CD4-positive, CD25-positive, alpha-beta regulatory T cell (primary cell): ENCODE data around the gene GAS2L1. TPM values are rescaled to one million over a fixed set of nuclear protein-coding genes. Genes with fewer than 3 reads are reported as not detected.

Experiments
- ATAC-seq, 2 donors: fragments of 150-1000 bp; cut with Tn5 transposase; one replicate each; pipeline ENCODE4 v1.10.0; 2021; ENCODE audit warnings: low read depth in 2 of 2, moderate number of reproducible peaks in 2 of 2, moderate library complexity in 1 of 2
- DNase-seq, 3 donors: peaks; one replicate each; pipeline versions ENCODE4 v3.0.0 to v3.0.0-alpha.2; 2012 to 2022; ENCODE audit warnings: mixed read lengths in 1 of 3
- H3K27ac ChIP-seq: one replicate; pipeline ENCODE4 v1.7.0; 2013; ENCODE audit warnings: mild to moderate bottlenecking, low read length; ENCODE audit not compliant: insufficient read depth, poor library complexity, severe bottlenecking
- H3K27me3 ChIP-seq: one replicate; pipeline ENCODE4 v1.7.0; 2013; ENCODE audit warnings: low read length; ENCODE audit not compliant: control insufficient read depth, insufficient read depth
- H3K36me3 ChIP-seq: one replicate; pipeline ENCODE4 v1.7.0; 2013; ENCODE audit warnings: mild to moderate bottlenecking, low read length, moderate library complexity; ENCODE audit not compliant: control insufficient read depth, insufficient read depth
- H3K4me1 ChIP-seq: 2 replicates; pipeline ENCODE4 v1.7.0; 2013; ENCODE audit warnings: mild to moderate bottlenecking, low read length; ENCODE audit not compliant: insufficient read depth, control insufficient read depth, poor library complexity, severe bottlenecking
- H3K4me3 ChIP-seq: one replicate; pipeline ENCODE4 v1.7.0; 2013; ENCODE audit warnings: low read depth, mild to moderate bottlenecking, low read length, moderate library complexity
- H3K9me3 ChIP-seq, 2 experiments: 1 replicate in 1 of 2; 2 replicates in 1 of 2; pipeline ENCODE4 v1.7.0; 2013; ENCODE audit warnings: low read length in 2 of 2, mild to moderate bottlenecking in 1 of 2, moderate library complexity in 1 of 2; ENCODE audit not compliant: control insufficient read depth in 2 of 2
- H3K27ac Mint-ChIP-seq, 3 donors: one replicate each; pipeline ENCODE4 v1.8.0; 2020 to 2022; ENCODE audit warnings: mild to moderate bottlenecking in 3 of 3, mixed read lengths in 3 of 3, moderate library complexity in 2 of 3
- H3K27me3 Mint-ChIP-seq: one replicate; pipeline ENCODE4 v1.8.0; 2022; ENCODE audit warnings: mild to moderate bottlenecking, mixed read lengths
- H3K36me3 Mint-ChIP-seq: one replicate; pipeline ENCODE4 v1.8.0; 2020; ENCODE audit warnings: mixed read lengths
- H3K4me1 Mint-ChIP-seq, 4 donors: one replicate each; pipeline ENCODE4 v1.8.0; 2020 to 2022; ENCODE audit warnings: mixed read lengths in 4 of 4, mild to moderate bottlenecking in 1 of 4
- H3K4me3 Mint-ChIP-seq, 4 donors: one replicate each; pipeline ENCODE4 v1.8.0; 2020 to 2022; ENCODE audit warnings: mild to moderate bottlenecking in 4 of 4, mixed read lengths in 4 of 4, moderate library complexity in 3 of 4
- H3K9me3 Mint-ChIP-seq, 7 donors: one replicate each; pipeline ENCODE4 v1.8.0; 2020 to 2022; ENCODE audit warnings: mixed read lengths in 7 of 7, mild to moderate bottlenecking in 3 of 7, moderate library complexity in 2 of 7
- polyA plus RNA-seq, 4 donors: library from polyadenylated mRNA; unstranded; fragments of 300-500 nt; fragmentation: Illumina TruSeq; gene quantifications; one replicate each; pipeline ENCODE4 v1.2.3, GENCODE V29; 2021
- total RNA-seq: library from RNA; stranded (reverse); gene quantifications from one replicate; pipeline ENCODE4 v1.2.3, GENCODE V29; 2022

The GAS2L1 gene
- total and polyA plus RNA-seq, 5 donors from 2014 or later, result 0.22 to 1.8 TPM; not detected in 3

DNA sequence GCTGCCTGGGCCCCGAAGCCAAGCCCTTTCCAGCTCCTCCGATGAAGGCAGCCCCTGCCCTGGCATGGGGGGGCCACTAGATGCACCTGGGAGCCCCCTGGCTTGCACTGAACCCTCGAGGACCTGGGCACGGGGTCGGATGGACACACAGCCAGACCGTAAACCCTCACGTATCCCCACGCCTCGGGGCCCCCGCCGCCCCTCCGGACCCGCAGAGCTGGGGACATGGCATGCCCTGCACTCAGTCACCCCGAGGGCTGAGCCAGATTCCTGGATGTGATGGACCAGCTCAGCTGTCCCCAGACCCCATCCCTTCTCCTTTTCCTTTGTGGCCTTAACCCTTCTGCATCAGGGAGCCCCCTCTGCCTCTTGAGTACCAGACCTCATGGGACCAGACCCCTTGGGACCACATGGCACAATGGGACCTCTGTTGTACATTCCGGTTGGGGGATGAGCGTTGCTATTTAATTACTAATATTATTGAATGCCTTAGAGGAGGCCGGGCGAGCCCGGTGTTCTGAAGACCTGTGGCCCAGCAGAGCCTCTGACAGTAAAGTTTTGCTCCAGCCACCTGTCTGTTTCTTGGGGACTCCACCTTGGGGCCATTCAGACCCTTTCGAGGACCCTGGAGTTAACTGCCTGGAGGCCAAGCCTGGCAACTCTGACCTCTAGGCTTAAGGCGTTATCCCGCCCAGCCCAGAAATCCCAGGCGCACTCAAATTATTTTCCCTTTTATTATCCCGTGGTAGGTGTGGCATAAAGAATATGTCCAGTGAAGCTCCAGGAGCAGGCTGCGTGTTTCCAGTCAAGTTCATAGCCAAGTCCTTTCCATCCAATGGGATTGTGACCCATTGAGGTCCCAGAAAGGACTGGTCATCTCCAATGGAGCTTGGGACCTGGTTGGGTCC lies 6.0 kb downstream of the GAS2L1 start:
- Histone ChIP-seq H3K4me3 (no peak overlapping the region), H3K4me1 (peaks cover 21% of the 10 kb centered on the region), H3K36me3 (no peaks in the 10 kb centered on the region), H3K27me3 (peaks cover 7% of the 10 kb centered on the region), H3K9me3 (no peaks in the 10 kb centered on the region), H3K27ac (no peak overlapping the region)
- Mint-ChIP-seq H3K4me1 (peaks cover 0 to 19% (median 12%) of the 10 kb centered on the region in 4 donors), H3K27me3 (peaks cover 44% of the 10 kb centered on the region), H3K36me3 (no peaks in the 10 kb centered on the region), H3K9me3 (peaks cover 0 to 2% (median 0%) of the 10 kb centered on the region in 7 donors), H3K27ac (no peak overlapping the region), H3K4me3 (peak overlapping the region in 1 of 4 donors; percentile 6)
- DNase-seq (no peak), ATAC-seq (no peak)

DNA sequence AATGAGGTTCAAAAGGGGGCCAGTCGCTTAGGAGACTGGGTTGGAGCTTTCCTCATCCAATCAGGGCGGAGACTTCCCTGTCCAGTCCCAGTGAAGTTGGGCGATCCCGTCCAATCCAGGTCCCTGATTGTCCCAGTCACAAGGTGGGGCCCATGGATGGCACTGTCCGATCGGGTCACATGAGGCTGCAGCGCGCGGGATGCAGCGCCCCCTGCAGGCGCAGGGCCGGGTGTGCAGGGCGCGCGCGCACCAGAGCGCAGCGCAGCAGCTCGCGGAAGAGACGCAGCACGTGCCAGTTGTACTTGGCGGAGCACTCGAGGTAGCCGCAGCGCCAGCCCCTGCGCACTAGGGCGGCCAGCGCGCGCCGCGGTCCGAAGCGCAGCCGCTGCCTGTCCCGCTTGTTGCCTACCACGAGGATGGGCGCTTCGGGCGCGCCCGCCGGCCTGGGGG lies 6.7 kb downstream of the GAS2L1 start:
- H3K36me3 ChIP-seq, result no peaks in the 10 kb centered on the region
- ATAC-seq (no peak), DNase-seq (peak in 1 of 3 donors; percentile 47)
- no peaks in the 10 kb centered on the region for H3K9me3 ChIP-seq
- Mint-ChIP-seq H3K9me3 (no peaks in the 10 kb centered on the region), H3K4me3 (no peak overlapping the region), H3K27ac (no peak overlapping the region), H3K27me3 (peaks cover 40% of the 10 kb centered on the region), H3K4me1 (peaks cover 0 to 17% (median 12%) of the 10 kb centered on the region in 4 donors), H3K36me3 (no peaks in the 10 kb centered on the region)
- peaks cover 21% of the 10 kb centered on the region for H3K4me1 ChIP-seq
- peaks cover 7% of the 10 kb centered on the region for H3K27me3 ChIP-seq
- no peak overlapping the region for H3K4me3 ChIP-seq
- H3K27ac ChIP-seq, result no peak overlapping the region

DNA sequence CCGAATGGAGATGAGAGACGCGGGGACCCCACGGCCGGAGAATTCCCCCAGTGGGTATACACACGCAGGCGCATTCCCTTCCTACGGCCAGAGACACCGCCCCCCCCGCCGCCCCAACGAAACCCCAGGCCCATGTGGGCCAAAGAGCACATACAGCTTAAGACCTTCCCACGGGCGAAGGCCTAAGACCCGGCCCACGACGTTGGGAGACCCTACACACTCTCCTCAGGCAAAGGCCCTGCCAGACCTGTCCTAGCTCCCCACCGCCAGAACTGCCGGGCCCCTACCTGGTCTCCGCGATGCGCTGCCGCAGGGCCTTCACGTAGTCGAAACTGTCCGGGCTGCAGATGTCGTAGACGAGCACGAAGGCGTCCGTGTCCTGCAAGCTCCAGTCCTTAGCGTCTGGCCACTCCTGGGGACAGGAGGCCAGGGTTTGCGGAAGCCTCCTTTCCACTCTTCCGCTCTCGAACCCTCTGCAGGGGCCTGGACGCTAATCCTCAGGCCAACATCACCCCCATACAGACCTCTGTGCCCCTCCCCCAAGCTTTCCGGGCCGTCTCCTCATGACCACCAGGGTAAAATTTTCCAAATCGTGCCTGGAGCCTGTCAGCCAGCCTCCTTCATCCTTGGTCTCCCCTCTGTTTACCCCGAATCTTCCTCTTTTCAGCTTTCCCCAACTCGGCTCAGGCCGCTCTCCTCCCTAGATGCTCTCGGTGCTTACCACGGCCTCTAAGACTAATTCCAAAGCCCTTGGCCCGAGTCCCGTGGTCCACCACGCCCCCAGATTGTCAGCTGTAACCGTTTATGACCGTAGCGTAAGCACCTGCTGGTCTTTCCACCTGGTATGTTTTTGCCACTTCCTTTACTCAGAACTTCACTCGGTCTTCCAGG lies 7.4 kb downstream of the GAS2L1 start:
- Histone ChIP-seq H3K27me3 (peaks cover 7% of the 10 kb centered on the region), H3K27ac (no peak overlapping the region), H3K4me1 (peaks cover 21% of the 10 kb centered on the region), H3K9me3 (no peaks in the 10 kb centered on the region), H3K4me3 (no peak overlapping the region), H3K36me3 (no peaks in the 10 kb centered on the region)
- H3K27ac Mint-ChIP-seq, result no peak overlapping the region
- ATAC-seq (no peak), DNase-seq (peak in 1 of 3 donors; percentile 37)
- H3K9me3 Mint-ChIP-seq, result no peaks in the 10 kb centered on the region
- peaks cover 0 to 17% (median 12%) of the 10 kb centered on the region in 4 donors for H3K4me1 Mint-ChIP-seq
- peaks cover 40% of the 10 kb centered on the region for H3K27me3 Mint-ChIP-seq
- H3K36me3 Mint-ChIP-seq, result no peaks in the 10 kb centered on the region
- H3K4me3 Mint-ChIP-seq, result peak overlapping the region in 2 of 4 donors; percentile 61 to 66

DNA sequence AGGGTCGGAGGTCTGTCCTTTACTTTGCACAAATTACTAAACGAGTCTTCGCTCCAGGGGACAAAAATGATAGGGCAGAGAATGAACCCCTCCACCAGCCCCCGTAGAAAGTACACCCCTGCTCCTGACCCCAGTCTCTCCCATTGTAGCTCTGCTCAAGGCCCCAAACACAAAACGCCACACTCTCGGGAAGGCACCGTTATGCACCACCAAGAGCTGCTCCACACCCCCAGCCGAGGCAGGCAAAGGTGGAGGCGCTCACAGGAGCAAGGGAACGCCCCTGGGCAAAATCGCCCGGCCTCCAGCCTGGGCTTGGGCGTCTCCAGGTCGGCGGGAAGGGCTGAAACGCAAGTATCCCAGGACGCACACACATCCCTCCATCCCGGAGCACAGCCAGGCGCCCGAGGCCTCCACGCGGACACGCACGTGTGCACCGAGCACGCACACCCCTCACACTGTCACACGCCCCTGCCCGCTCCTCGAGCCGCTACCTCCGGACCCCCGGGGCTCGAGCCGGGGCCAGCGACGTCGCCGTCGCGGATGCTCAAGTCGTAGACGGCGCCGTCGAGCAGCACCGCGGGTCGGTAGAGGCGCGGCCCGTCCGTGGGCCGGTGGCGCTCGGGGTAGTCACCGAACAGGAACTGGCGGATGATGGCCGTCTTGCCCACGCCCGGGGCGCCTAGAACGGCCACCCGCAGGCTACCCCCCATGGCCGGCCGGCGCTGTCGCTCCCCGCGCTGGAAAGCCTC lies 8.3 kb downstream of the GAS2L1 start:
- no peaks in the 10 kb centered on the region for H3K36me3 Mint-ChIP-seq
- Histone ChIP-seq H3K4me3 (no peak overlapping the region), H3K4me1 (peaks cover 21% of the 10 kb centered on the region), H3K36me3 (no peaks in the 10 kb centered on the region), H3K27me3 (peaks cover 7% of the 10 kb centered on the region), H3K27ac (no peak overlapping the region), H3K9me3 (no peaks in the 10 kb centered on the region)
- no peak for ATAC-seq
- H3K27me3 Mint-ChIP-seq, result peaks cover 40% of the 10 kb centered on the region
- DNase-seq, result no peak
- no peaks in the 10 kb centered on the region for H3K9me3 Mint-ChIP-seq
- no peak overlapping the region for H3K27ac Mint-ChIP-seq
- peak overlapping the region in 3 of 4 donors; percentile 35 to 66 (median 50) for H3K4me3 Mint-ChIP-seq
- peaks cover 0 to 17% (median 12%) of the 10 kb centered on the region in 4 donors for H3K4me1 Mint-ChIP-seq

DNA sequence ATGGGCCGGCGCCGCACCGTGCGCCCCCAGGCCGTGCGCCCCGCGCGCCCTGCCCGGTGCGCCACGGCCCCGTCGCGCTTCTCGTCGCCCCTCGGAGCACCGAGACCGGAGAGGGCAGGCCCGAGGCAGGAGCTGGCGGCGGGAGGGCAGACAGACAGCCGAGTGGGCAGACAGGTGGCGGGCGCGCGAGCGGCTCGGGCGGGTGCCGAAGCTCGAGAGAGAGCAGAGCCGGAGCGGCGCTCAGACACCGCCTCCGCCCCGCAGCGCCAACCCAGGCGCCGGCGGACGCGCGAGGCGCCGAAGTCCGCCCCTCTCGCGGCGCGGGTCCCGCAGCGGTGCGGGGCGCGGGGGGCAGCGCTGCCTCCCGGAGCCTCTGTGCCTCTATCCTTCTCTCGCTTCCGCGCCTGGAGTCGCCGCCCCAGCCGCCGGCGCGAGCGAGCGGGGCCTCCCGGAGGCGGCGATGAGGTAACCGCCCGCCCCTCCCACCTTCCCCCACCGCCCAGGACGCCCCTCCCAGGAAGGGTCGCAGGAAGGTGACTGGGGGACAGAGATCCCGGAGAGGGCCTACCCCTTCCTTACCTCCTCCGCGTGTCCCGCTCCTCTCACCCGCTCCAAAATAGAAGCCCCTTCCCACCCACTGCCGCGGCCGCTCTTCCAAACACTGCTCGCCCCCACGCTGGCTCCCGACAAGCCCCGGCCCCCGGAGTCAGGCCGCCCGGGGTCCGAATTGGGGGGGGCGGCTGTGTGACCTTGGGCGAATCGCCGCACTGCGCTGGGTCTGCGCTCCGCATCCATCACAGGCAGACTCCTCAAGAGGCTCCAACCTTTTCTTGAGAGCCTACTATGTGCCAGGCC lies 9.1 kb downstream of the GAS2L1 start, which contains the start of gene RASL10A:
RASL10A (minus strand) TSS at position 412 of the 855 bp plus-strand sequence. CDS start 451 bp downstream, outside the sequence.
- H3K36me3 ChIP-seq, result no peaks in the 10 kb centered on the region
- peaks cover 21% of the 10 kb centered on the region for H3K4me1 ChIP-seq
- H3K36me3 Mint-ChIP-seq, result no peaks in the 10 kb centered on the region
- H3K4me3 Mint-ChIP-seq, result peak within 1 kb of the TSS; percentile 30 to 66 (median 42)
- no peak within 1 kb of the TSS for H3K27ac ChIP-seq
- H3K4me1 Mint-ChIP-seq, result peaks cover 0 to 17% (median 12%) of the 10 kb centered on the region in 4 donors
- DNase-seq (no peak), ATAC-seq (no peak)
- peaks cover 7% of the 10 kb centered on the region for H3K27me3 ChIP-seq
- peaks cover 40% of the 10 kb centered on the region for H3K27me3 Mint-ChIP-seq
- no peaks in the 10 kb centered on the region for H3K9me3 Mint-ChIP-seq
- no peak within 1 kb of the TSS for H3K4me3 ChIP-seq
- H3K27ac Mint-ChIP-seq, result no peak within 1 kb of the TSS
- H3K9me3 ChIP-seq, result no peaks in the 10 kb centered on the region

DNA sequence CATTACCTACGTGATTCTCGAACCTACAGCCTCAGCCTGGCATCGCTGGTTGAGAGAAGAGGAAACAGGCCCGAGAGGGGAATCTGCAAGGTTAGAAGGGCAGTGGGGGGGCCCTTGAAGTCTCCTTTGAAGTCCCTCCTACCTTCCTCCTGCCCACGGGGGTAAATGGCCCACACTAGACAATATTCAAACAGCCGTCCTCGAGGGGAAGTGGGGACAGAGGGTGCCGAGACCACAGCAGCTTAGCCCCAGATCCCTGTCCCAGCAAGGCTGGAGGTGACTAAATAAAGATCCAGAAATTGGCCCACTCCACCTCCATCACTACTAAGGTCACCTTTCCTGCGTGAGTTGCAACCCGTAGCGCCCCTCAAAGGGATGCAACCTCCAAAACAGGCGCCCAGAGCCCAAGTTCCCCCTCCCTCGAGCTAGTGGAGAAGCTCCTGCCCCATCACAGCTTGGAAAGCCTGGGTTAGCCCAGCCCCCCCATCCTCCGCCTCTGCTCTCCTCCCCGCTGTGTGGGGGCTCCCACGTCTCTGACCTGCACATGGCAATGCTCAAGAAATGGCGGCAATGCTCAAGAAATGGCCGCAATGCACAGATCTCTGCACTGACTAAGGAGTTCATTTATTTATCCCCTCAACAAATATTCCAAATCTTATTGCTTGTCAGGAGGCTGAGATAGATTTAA lies 9.8 kb downstream of the GAS2L1 start:
- Mint-ChIP-seq H3K4me3 (peak overlapping the region in 3 of 4 donors; percentile 30 to 48 (median 40)), H3K27me3 (peaks cover 40% of the 10 kb centered on the region), H3K36me3 (no peaks in the 10 kb centered on the region), H3K27ac (no peak overlapping the region), H3K9me3 (no peaks in the 10 kb centered on the region), H3K4me1 (peaks cover 0 to 17% (median 12%) of the 10 kb centered on the region in 4 donors)
- Histone ChIP-seq H3K4me3 (no peak overlapping the region), H3K4me1 (peaks cover 16% of the 10 kb centered on the region), H3K27me3 (peaks cover 7% of the 10 kb centered on the region), H3K36me3 (no peaks in the 10 kb centered on the region), H3K9me3 (no peaks in the 10 kb centered on the region), H3K27ac (no peak overlapping the region)
- no peak for DNase-seq
- ATAC-seq, result no peak
